ENCODE measurements around the gene LMOD1.

DNA sequence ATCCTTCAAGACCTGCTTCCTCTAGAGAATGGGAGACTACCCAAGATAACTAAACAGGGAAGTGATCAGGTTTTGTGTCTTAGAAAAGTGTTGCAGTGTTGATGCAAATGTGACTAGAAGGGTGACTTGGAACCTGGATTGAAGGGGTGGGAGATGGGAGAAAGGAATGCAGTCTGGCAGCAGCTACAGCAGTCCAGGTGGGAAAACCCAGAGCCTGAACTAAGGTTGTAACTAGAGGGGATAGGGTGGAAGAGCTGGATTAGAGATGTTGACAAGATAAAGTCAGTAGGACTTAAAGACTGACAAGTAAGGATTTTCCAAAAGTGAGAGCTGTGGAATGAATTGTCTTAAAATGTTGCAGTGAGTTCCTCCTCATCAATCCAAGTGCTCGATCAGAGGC lies 64.7 kb downstream of the LMOD1 start:
- TF ChIP-seq, protein P1, sequence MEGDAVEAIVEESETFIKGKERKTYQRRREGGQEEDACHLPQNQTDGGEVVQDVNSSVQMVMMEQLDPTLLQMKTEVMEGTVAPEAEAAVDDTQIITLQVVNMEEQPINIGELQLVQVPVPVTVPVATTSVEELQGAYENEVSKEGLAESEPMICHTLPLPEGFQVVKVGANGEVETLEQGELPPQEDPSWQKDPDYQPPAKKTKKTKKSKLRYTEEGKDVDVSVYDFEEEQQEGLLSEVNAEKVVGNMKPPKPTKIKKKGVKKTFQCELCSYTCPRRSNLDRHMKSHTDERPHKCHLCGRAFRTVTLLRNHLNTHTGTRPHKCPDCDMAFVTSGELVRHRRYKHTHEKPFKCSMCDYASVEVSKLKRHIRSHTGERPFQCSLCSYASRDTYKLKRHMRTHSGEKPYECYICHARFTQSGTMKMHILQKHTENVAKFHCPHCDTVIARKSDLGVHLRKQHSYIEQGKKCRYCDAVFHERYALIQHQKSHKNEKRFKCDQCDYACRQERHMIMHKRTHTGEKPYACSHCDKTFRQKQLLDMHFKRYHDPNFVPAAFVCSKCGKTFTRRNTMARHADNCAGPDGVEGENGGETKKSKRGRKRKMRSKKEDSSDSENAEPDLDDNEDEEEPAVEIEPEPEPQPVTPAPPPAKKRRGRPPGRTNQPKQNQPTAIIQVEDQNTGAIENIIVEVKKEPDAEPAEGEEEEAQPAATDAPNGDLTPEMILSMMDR (conservative IDR thresholded peaks at IDR 0.05; ENCODE audit: low read depth, low read length) = no peak
- TF ChIP-seq EZH2 (IDR thresholded peaks at IDR 0.05; ENCODE audit: borderline replicate concordance, low read depth, low read length, poor library complexity, severe bottlenecking) = no peak
